OCI-LY1 (cell line): Measurements from ENCODE around the gene COL9A1.

Experiments used
- EZH2 ChIP-seq: fragments of 200-600 bp; sonication (generic), shearing (Covaris generic); IDR thresholded peaks from 2 replicates; pipeline ENCODE4 v1.8.0; 2017; ENCODE audit warnings: borderline replicate concordance, mixed run types, mild to moderate bottlenecking, antibody characterized with exemption, low read length, moderate library complexity, mixed read lengths
- TF ChIP-seq, protein P1 (sequence below): fragments of 200-600 bp; sonication (generic), shearing (Covaris generic); IDR thresholded peaks from 2 replicates; pipeline ENCODE4 v1.5.1; 2017; ENCODE audit warnings: mild to moderate bottlenecking, antibody characterized with exemption, low read length, moderate library complexity, mixed read lengths

DNA sequence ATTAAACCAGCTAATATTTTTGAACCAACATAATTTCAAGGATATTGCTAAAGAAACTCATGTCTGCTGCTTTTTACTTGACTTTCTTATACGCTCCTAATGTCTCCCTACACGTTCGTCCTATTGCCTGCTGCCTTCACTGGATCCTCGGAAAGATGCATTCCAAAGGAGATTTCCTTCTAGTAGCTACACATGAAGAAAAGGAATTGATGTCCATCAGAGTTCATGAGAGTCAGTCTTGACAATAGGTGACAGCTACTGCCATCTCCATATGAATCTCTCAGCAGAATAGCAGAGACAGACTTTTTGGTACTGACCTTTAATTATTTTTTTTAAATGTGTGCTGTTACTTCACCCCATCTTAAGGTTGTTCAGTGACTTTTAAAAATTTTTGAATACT, 24.2 kb upstream of the COL9A1 start:
- TF ChIP-seq, protein P1, sequence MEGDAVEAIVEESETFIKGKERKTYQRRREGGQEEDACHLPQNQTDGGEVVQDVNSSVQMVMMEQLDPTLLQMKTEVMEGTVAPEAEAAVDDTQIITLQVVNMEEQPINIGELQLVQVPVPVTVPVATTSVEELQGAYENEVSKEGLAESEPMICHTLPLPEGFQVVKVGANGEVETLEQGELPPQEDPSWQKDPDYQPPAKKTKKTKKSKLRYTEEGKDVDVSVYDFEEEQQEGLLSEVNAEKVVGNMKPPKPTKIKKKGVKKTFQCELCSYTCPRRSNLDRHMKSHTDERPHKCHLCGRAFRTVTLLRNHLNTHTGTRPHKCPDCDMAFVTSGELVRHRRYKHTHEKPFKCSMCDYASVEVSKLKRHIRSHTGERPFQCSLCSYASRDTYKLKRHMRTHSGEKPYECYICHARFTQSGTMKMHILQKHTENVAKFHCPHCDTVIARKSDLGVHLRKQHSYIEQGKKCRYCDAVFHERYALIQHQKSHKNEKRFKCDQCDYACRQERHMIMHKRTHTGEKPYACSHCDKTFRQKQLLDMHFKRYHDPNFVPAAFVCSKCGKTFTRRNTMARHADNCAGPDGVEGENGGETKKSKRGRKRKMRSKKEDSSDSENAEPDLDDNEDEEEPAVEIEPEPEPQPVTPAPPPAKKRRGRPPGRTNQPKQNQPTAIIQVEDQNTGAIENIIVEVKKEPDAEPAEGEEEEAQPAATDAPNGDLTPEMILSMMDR = no peak
- TF ChIP-seq EZH2 = no peak
